Stimulated activated CD8-positive, alpha-beta memory T cell treated with anti-CD3 and anti-CD28 coated beads, Interleukin-15, amount 100 ng/mL, for 48 hours (primary cell): Measurements from ENCODE around the gene NCS1.
A peak's percentile ranks its signal among the peaks of the same experiment; 100 is the strongest.
"Not testable (repeated sequence)": the region's sequence is repeated elsewhere in the genome, so short reads cannot be mapped to it uniquely, and the experiment has no call there.

Experiments
- DNase-seq, 2 donors: peaks; one replicate each; pipeline ENCODE4 v3.0.0-alpha.2; 2020; ENCODE audit warnings: low read depth in 2 of 2

The NCS1 gene

DNA sequence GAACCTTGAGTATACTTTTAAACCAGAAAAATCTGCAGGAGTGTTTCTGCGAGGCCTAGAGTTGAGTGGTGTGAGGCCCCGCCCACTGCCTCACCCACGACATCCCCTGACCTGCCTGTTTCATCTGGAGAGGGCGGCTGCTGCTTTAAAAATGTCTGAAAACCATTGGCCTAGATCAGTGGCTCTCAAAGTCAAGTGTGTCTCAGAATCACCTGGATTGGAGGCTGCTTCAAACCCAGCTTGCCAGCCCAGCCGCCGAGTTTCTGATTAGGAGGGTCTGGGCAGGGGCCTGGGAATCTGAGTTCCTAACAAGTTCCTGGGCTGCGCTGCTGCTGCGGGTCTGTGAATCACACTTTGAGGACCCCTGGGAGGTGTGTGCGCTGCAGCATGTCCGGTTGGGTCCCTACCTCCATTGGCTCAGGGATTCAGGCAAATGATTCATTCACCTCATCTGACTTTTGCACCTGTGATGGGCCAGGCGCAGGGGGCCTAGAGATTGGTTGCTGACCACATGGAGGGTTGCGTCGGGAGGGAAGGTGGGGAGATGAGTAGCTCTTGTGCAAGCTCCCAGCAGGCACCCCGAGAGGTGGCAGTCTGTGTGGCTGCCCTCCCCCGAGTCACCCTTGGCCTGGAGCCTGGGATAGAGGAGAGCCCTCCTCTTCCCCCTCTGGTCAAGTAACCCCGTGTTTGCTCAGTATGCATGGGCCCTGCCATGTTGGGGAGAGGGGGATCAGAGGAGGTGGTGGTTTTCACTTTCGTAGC lies 65.7 kb downstream of the NCS1 start:
- DNase-seq = no peak

DNA sequence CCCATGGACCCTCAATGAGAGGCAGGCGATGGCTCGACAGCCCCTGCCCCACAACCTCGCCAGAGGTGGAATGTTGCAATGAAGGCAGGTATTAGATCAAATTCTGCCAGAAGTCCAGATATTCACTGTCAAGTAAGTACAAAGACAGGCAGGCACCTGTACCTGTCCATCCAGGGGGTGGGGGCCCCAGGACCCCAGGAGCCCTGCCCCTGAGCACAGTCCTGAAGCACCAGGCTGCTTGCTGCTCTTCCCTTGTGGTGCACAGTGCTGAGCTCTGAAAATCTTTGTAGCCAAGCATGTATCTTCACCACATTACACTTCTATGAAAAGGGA lies 67.1 kb downstream of the NCS1 start:
- DNase-seq = no peak

DNA sequence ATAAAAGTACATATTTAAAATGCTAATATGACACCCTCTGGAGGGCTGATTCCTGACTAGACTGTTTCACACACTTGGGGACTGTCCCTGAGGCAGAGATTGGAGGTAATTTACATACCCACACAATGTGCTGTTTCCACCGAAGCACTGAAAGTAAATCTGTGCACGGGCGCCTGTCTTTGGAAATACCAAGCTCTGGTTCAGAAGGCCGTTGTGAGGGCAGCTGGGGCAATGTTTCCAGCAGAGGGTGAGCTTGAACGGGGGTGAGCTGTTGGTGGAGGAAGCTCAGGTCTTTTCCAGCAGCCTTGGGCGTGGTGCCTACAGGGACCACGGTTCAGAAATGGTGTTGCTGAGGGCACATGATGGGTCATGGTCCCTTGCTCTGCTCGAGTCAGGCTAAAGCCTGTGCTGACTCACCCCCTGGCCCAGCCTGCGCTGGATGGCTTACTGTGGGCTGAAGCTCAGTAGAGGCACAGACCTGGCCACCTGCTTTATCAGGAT lies 67.6 kb downstream of the NCS1 start:
- peak; percentile 39 to 40 for DNase-seq

DNA sequence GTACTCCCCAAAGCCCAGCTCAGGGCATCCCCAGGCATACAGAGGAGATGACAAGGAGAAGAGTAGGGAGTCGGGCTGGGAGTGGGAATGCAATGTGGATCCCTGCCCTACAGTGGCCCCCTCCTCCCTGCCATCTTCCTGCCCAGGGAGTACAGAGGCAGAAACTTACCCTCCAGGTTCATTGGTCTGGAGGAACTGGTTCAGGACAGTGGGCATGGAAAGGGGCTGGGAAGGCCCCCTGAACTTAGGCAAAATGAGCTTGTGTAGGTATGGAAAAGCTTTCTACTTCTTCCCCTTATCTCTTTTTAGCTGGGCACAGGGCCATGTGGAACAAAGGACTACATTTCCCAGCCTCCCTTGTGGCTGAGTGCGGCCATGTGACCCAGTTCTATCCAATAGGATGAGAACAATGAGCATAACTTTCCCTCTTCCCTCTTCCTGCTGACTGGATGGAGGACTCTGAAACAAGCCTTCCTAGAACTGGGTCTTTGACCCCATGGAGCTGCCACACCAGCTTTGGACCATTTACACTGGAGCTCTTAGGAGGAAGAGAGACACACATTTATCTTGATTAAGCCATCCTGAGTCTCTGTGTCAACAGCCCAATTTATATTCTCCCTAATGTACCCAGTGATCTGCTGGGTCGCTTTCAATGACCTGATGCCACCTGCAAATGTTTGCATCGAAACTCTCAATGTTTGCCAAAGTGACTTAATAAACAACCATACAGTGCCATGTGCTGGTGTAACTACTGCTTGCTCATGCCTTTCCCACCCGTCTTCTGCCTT lies 68.4 kb downstream of the NCS1 start:
- DNase-seq = no peak

DNA sequence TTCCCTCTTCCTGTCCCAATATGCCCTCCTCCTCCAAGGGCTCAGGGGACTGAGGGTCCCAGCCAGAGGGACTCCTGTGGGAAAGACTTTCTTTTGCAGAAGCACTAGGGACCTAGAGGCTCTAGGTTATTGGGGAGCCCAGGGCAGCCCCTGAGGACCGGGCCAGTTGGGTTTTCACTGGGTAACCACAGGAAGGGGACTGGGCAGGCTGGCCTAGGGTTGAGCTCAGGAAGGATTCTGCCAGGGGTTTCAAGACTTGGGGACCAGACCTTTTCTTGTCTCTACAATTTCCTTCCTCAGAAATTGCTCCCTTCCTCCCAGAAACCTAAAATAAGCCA lies 69.0 kb downstream of the NCS1 start:
- DNase-seq = no peak

DNA sequence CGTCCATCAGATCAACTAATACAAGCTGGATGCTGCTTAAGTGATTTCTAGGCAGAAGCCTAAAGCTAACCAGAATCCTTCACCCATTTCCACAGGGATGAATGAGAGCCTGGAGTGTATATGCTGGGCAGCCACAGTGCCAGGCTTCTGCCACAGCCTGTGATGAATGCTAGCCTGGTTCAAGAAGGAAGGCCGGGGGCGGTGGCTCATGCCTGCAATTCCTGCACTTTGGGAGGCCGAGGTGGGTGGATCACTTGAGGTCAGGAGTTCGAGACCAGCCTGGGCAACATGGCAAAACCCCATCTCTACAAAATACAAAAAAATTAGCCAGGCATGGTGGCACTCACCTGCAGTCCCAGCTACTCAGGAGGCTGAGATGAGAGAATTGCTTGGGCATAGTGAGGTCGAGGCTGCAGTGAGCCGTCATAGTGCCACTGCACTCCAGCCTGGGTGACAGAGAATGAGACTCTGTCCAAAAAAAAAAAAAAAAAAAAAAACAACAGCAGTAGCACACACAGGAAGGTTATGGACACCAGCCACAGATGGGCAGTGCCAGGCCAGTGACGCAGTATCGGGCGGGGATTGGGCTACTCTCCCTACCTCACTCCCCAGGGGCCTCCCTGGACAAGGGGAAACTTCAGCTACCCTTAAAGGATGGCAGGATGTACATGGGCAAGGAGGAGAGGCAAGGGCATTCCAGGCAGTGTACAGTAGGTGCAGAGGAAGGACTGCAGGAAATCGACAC lies 70.2 kb downstream of the NCS1 start:
- DNase-seq = no peak

DNA sequence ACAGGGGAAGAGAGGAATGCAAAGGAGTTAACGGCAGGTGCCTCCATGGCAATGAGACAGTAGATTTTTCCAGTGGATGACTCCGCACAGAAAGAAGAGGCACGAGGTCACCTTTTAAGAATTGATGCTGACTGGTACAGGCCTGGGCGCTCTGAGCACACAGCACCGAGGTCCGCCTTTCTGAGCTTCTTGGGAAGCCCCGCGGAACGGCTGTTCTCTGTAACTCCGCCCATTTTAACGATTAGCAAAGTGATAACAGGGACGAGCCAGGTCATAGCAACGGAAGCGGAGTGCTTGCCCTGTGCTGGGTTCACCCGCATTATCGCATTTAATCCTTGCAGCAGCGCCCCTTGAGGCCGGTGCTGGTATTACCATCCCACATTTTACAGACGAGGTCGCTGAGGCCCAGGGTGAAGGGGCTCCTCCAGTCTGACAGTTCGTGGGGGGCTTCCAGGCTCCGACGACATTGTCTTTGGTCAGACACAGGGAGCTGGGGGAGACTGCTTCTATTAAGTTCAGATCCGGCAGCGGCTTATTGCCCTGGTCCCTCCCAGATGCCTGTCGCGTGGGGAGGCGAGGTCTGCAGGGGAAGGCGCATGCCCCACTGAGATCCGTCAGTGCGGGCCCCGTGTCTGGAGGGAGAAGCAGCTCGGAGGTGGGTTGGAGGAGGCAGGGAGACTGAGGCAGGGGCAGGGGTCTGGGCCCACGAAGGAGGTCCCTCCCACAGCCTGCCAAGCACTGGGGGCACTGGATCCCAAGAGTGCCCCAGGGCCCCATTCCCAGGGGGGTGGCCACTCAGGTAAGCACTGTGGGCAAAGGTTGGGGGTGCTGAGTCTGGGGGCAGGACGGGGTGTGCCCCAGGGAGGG lies 71.0 kb downstream of the NCS1 start:
- DNase-seq = peak; percentile 55 to 64

DNA sequence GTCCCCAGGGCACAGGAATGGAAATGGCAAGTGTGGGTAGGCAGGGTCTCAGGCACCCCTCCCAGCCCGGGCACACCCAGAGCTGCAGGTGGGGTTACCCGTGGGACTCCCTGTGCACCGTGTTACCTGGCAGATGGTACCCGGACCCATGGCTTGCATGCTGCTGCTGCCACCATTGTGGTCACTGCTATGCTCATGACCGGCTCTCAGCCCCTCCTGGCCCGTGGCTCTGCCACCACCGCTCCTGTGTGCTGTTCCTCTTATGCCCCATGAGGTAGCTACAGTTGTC lies 71.6 kb downstream of the NCS1 start:
- no peak for DNase-seq

DNA sequence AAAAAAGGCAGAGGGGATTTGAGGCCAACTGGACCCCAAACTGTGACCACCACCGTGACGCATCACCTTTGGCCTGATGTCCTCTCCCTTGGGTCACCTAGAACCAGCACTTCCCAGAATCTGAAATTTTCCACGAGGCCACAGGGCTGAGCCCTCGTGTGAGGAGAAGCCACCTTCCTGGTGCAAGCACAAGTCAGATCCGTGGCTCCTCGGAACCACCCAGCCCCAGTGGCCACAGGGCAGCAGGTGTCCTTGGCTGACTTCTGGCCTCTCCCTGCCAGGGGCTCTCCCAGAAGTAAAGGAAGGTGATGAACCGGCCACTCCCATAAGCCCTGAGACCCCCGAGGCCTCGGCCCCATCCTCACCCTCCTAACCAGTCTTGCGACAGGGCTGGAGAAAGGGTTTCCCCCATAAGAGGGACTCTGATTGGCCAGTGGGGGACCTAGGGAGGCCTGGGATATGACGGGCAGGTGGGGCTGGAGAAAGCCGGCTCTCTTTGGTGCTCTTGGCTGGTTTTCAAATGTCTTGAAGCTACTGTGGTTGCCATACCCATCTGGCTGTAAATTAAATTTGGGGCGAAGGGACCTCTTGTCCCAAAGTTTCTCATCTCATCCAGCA lies 72.5 kb downstream of the NCS1 start:
- DNase-seq = no peak

DNA sequence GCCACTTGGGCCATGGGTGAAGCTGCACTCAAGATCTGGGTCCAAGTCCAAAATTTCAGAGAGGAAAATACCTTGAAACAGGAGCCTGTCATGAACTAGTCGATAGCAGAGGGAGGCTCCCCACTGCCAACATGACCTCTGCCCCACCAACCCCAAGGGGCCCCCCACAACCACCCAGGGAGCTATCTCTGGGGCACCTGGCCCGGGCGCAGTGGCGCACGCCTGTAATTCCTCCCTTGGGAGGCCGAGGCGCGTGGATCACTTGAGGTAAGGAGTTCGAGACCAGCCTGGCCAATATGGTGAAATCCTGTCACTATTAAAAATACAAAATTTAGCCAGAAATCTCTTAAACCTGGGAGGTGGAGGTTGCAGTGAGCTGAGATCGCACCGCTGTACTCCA lies 73.3 kb downstream of the NCS1 start:
- no peak for DNase-seq

DNA sequence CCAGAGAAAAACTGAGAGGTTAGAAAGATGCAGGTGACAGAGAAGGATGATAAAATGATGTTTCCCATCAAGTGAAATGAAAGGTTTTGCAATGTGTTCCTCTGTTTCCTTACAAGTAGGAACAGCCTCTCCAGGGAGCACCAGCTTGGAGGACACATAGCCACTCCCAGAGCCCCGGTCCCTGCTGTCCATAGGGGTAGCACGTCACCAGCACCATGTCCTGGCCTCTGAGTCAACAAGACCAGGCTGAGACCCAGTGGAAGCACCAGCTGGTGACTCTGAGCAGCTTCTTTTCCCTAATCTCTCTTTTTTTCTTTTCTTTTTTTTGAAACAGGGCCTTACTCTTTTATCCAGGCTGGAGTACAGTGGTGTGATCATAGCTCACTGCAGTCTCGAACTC lies 73.9 kb downstream of the NCS1 start:
- no peak for DNase-seq

DNA sequence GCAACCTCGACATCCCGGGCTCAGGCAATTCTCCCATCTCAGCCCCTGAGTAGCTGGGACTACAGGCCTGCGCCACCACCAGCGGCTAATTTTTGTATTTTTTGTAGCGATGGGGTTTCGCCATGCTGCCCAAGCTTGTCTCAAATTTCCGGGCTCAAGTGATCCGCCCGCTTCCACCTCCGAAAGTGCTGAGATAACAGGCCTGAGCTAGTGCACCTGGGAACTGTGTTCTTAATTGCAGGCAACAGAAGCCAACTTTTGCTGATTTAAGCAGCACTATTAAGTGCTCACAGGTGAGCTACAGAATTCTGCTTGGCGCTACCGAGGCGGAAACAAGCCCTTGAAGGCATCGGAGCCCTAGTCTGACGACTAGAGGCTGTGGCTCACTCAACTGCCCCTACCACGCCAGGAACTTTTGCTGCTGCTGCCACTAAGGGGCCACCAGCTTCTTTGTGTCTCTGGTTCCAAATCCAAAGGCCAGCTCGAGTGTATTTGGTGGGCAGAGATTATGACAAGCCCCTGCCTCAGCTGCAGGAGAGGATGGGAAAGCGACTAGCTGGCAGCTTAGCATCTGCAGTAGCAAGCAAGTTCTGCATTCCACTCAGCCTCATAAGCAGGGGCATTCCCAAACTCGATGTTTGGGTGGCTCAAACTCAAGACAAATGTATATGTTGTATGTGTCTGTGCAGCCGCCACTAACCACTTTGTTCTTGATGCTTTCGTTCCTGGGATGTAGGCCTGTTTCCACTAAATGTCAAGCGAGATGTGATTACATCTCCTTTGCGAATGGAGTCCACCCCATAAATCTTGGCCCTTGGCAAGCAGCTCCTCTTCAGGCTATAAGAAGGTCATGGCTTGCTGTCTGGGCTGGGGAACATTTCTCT lies 82.8 kb downstream of the NCS1 start:
- DNase-seq = no peak

DNA sequence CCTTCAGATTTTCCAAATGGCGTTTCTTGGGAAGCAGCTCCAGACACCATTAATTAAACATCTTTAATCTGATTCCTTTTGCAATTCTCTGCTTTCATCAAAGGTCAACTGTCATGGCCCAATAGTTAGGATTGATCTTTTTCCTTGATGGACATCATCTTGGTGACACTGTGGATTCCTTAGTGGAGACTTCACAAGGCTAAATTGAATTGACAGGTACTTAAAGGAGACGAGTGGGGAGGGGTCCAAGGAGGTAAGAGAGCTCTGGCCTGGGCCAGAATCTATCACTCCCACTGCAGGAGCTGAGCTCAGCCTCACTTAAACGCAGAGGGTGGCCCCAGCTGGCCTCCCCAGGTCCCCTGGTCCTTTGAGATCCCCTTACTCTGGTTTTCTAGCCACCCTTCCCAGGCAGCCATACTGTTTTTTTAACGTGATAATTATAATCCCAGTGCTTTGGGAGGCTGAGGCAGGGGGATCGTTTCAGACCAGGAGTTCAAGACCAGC lies 83.5 kb downstream of the NCS1 start:
- DNase-seq = no peak

DNA sequence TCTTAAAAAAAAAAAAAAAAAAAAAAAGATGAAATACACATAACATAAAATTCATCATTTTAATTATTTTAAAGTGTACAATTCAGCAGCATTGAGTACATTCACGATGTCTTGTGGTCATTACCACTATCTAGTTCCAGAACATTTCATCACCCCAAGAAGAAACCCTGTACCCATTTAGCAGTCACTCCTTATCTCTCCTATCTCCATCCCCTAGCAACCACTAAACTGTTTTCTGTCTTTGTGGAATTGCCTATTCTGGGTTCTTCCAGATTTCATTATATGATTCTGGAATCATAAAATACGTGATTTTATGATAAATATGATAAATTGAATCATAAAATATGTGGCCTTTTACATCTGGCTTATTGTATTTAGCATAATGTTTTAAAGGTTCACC lies 84.4 kb downstream of the NCS1 start:
- DNase-seq = no peak

DNA sequence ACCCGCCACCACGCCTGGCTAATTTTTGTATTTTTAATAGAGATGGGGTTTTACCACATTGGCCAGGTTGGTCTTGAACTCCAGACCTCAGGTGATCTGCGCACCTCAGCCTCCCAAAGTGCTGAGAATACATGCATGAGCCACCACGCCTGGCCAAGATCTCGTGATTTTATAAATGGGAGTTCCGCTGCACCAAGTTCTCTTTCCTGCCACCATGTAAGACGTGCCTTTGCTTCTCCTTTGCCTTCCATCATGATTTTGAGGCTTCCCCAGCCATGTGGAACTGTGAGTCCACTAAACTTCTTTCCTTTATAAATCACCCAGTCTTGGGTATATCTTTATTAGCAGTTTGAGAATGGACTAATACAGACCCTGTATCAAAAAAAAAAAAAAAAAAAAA lies 85.9 kb downstream of the NCS1 start:
- not testable (repeated sequence) for DNase-seq

DNA sequence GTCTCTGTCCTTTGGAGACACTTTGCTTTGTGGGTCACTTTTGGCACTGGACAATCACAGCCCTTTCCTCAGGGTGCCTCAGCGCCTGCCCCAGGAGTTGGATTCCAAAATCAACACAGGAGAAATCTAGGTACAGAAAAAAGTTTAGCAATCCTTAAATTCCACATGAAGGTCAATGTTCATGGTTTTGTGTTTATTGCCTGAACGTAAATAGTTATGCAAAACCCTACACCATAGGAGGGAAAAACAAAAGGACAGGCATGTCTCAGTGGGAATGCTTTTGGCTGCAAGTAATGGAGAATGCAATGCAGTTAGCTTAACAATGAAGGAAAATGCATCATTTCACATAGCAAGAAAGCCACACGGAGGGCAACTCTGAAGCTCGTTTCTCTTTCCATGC lies 86.8 kb downstream of the NCS1 start:
- no peak for DNase-seq

DNA sequence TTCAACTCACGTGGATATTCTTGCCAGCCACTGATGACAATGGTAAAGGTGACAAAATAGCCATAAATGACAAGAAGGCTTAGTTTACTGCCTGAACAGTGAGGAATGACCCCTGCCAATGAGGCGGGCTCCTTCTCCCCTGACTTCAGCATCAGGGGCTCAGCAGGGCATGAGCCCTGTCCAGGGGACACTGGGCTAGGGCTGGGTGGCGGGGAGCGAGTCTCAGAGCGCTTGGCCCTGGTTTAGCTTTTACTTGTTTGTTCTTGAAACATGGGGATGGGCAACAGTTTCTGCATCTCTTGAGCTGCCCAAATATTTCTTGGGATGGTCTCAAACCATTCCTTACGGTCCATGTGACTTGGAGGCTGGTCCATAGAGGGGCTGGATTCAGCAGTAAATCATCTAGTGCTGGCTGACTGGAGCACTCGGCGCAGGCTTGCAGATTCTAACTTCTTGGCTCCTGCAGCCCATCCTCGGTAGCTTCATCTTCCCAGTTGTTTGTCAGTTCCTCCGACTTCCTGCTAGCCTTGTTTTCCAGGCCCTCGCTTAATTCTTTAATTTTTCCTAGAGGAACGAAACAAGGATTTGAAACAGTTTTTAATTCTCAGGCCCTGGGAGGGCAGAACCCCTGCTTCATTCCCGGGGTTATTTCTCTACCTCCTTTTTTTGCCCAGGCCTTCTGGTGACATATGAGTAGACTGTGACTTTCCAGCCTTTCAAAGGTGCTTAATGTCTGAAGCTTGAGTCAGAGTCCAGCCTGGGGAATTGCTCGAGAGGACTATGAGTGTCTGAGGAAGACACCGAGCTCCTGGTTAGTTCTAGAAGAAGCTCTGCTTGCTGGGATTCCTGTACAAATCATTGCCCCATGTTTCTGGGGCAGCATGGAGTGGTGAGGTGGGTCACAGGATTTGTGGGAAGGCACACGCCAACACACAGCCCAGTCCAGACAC lies 88.9 kb downstream of the NCS1 start:
- no peak for DNase-seq

DNA sequence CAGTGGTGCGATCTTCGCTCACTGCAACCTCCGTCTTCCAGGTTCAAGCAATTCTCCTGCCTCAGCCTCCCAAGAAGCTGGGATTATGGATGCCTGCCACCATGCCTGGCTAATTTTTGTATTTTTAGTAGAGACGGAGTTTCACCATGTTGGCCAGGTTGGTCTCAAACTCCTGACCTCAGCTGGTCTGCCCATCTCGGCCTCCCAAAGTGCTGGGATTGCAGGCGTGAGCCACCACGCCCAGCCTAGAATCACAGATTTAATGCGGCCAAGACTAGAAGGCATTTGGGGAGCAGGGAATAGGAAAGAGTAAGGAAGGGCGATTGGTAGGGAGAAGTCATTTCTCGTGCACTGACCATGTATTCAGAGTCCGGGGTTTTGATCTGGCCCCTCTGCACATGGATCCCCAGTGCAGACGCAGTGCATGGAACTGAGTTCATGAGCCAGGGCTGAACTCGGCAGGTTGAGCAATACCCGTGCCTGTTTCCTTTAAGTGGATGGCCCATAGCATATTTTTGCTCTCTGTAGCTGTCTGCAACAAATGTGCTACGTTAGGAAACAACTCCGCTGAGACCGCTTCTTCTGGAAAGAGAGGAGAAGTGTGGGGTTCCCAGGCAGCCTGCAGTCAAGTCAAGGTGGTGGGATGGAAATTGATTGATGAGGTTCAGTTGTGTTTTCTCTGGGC lies 90.0 kb downstream of the NCS1 start:
- no peak for DNase-seq

DNA sequence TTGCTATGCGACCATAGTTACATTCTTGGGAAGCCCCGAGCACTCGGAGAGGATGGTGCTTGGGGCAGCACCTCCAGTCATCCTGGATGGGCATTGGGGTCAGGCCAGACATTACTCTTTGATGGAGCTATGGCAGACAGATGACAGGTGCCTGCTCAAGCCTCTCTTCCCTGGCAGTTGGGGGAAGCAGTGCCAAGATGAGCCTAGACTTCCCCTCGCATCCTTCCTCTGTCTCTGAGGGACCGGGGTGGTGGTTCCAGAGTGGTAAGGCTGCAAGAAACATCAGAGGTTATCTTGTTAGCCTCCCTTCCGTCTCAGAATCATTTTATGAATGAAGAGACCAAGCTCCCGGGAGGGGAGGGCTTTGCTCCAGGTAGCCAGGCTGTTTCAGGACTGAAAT lies 90.6 kb downstream of the NCS1 start:
- no peak for DNase-seq
